MCF 10A (cell line): ENCODE measurements around the gene TRAF3IP3. TPM values are rescaled to one million over a fixed set of nuclear protein-coding genes. Genes with fewer than 3 reads are reported as not detected.

Experiments used
- BruUV-seq: library from RNA; stranded (reverse); fragments of 400-500 nt; replicated peaks from 2 replicates; lab custom pipeline; 2021; lab: Mats Ljungman, UMichigan
- CTCF ChIA-PET: fragments of 300-600 bp; sonication (Branson Sonifier 250); formaldehyde crosslinking; extraction: SDS; loops from one replicate; lab custom pipeline; 2021; ENCODE audit warnings: antibody characterized with exemption, inconsistent platforms; lab: Yijun Ruan, JAX
- POLR2A ChIA-PET: fragments of 300-600, 350-650 bp; sonication (Branson Sonifier 250); formaldehyde crosslinking; extraction: SDS; loops from one replicate; lab custom pipeline; 2020; ENCODE audit warnings: antibody characterized with exemption, inconsistent platforms; lab: Yijun Ruan, JAX
- DNase-seq: peaks from one replicate; pipeline ENCODE4 v3.0.0-alpha.2; 2018; ENCODE audit not compliant: unreplicated experiment
- H3K27ac Mint-ChIP-seq: one replicate; pipeline ENCODE4 v1.8.0; 2022; ENCODE audit warnings: mild to moderate bottlenecking, low read depth, mixed read lengths; ENCODE audit not compliant: unreplicated experiment
- H3K27me3 Mint-ChIP-seq: one replicate; pipeline ENCODE4 v1.8.0; 2022; ENCODE audit warnings: mixed read lengths; ENCODE audit not compliant: insufficient read depth, unreplicated experiment
- H3K36me3 Mint-ChIP-seq: one replicate; pipeline ENCODE4 v1.8.0; 2022; ENCODE audit warnings: mild to moderate bottlenecking, moderate library complexity, mixed read lengths; ENCODE audit not compliant: insufficient read depth, unreplicated experiment
- H3K4me1 Mint-ChIP-seq: one replicate; pipeline ENCODE4 v1.8.0; 2022; ENCODE audit warnings: mixed read lengths; ENCODE audit not compliant: insufficient read depth, unreplicated experiment
- H3K4me3 Mint-ChIP-seq: one replicate; pipeline ENCODE4 v1.8.0; 2022; ENCODE audit warnings: mild to moderate bottlenecking, moderate library complexity, mixed read lengths; ENCODE audit not compliant: unreplicated experiment
- H3K9me3 Mint-ChIP-seq: one replicate; pipeline ENCODE4 v1.8.0; 2022; ENCODE audit warnings: mixed read lengths; ENCODE audit not compliant: unreplicated experiment
- intact Hi-C: fragments of 100-400 bp; cut with micrococcal nuclease; formaldehyde crosslinking; loops from 2 replicates; pipeline ENCODE4 v1.14.1; 2022
- total RNA-seq: library from RNA; stranded (reverse); gene quantifications from 2 replicates; pipeline ENCODE4 v1.2.3, GENCODE V29; 2022
- TF ChIP-seq, protein P1 (sequence below): fragments of 200-600 bp; IDR thresholded peaks from one replicate; pipeline ENCODE4 v1.8.0; 2022; ENCODE audit warnings: antibody characterized with exemption, mild to moderate bottlenecking; ENCODE audit not compliant: unreplicated experiment

TRAF3IP3 gene
- total RNA-seq, 1 experiment from 2014 or later, result not detected

DNA sequence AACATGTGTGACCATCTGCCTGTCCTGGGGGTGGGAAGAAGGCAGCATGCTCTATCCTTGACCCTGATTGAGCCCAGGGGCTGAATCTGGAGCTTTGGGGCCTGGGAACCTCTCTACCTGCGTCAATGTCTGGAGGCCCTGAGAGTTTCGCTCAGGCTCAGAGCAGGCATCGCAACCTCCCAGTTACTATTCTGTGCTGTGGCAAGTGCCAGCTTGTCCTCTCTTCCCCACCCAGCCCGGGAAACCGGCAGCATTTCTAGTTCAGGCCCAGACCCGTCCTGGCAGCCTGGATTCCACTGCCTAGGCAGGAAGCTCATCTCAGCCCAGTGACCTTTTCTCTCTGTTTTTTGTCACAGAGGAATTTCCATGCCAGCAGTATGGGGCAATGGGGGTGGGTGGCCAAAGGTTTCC lies 60.1 kb downstream of the TRAF3IP3 start:
- DNase-seq, result peak; percentile 100
- intact Hi-C loops, result loop anchor here (1.0 kb wide), 1 partner anchor 8 kb away; no protein-coding TSS in a partner anchor

DNA sequence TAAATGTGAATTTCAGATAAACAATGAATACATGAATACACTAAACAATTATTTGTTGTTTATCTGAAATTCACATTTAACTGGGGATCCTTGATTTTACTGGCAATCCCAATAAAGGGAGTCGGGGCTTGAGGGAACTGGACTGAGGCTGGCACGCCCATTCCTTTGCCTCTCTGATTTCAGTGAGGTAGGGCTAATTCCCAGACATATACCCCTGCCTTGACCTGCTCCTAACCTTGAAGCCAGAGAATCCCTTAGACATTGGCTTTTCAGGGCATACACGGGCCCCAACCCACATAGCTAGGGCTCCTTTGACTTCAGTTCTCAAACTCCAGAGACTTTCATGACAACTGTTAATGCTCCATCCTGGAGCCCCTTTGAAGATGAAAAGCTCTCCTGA lies 61.1 kb downstream of the TRAF3IP3 start:
- BruUV-seq, result no TSS peak
- Mint-ChIP-seq H3K27ac (peak overlapping the region; percentile 91), H3K36me3 (peaks cover 10% of the 10 kb centered on the region), H3K27me3 (no peaks in the 10 kb centered on the region), H3K4me3 (peak overlapping the region; percentile 44), H3K4me1 (peaks cover 29% of the 10 kb centered on the region), H3K9me3 (no peaks in the 10 kb centered on the region)
- TF ChIP-seq, protein P1, sequence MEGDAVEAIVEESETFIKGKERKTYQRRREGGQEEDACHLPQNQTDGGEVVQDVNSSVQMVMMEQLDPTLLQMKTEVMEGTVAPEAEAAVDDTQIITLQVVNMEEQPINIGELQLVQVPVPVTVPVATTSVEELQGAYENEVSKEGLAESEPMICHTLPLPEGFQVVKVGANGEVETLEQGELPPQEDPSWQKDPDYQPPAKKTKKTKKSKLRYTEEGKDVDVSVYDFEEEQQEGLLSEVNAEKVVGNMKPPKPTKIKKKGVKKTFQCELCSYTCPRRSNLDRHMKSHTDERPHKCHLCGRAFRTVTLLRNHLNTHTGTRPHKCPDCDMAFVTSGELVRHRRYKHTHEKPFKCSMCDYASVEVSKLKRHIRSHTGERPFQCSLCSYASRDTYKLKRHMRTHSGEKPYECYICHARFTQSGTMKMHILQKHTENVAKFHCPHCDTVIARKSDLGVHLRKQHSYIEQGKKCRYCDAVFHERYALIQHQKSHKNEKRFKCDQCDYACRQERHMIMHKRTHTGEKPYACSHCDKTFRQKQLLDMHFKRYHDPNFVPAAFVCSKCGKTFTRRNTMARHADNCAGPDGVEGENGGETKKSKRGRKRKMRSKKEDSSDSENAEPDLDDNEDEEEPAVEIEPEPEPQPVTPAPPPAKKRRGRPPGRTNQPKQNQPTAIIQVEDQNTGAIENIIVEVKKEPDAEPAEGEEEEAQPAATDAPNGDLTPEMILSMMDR, result no peak
- intact Hi-C loops, result loop anchor here (1.0 kb wide), 1 partner anchor 9 kb away; no protein-coding TSS in a partner anchor
- POLR2A ChIA-PET, result interaction anchor here (0.7 to 21.0 kb wide), 27 partner anchors 5 to 1762 kb away, joined by 3 to 1382 read pairs (median 7); partner anchors contain the start of genes C1orf74, CAMK1G, IRF6 and LAMB3
- DNase-seq, result peak; percentile 59
- CTCF ChIA-PET, result interaction anchor here (0.6 to 30.3 kb wide), 9 partner anchors 1 to 1865 kb away, joined by 3 to 1144 read pairs (median 8); partner anchors contain the start of genes IRF6 and UTP25

More for the DNA sequence above, 60.1 kb downstream of the TRAF3IP3 start:
- no TSS peak for BruUV-seq
- Mint-ChIP-seq H3K9me3 (no peaks in the 10 kb centered on the region), H3K27me3 (no peaks in the 10 kb centered on the region), H3K36me3 (peaks cover 10% of the 10 kb centered on the region), H3K27ac (peak overlapping the region; percentile 91), H3K4me3 (peak overlapping the region; percentile 44), H3K4me1 (peaks cover 29% of the 10 kb centered on the region)
- POLR2A ChIA-PET, result interaction anchor here (0.6 to 21.0 kb wide), 44 partner anchors 4 to 1993 kb away, joined by 3 to 1382 read pairs (median 4); partner anchors contain the start of genes C1orf74, IRF6, LAMB3 and SLC30A1
- TF ChIP-seq, protein P1, result no peak
- CTCF ChIA-PET, result interaction anchor here (0.6 to 30.3 kb wide), 19 partner anchors 2 to 991 kb away, joined by 3 to 1144 read pairs (median 5); partner anchors contain the start of genes C1orf74, IRF6 and UTP25

DNA sequence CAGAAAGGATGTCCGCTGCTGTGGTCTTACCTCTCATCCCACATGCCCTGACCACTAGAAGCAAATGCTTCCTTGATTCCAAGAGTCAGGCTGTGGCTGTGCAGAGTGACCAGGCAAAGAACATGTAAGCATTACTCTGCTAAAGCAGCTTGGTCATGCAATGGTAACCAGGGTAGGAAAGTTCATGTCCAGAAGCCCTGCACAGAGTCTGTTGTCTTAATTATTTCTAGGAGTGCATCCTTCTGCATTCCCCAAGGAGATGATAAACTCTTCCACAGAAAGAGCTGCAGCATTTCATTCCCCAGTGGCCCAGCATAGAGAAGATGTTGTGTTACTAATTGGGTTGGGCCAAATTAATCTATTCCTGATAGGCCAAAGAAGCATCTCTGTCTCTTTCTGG lies 61.8 kb downstream of the TRAF3IP3 start:
- no peaks in the 10 kb centered on the region for H3K27me3 Mint-ChIP-seq
- ChIA-PET POLR2A (interaction anchor here (1.0 to 21.0 kb wide), 15 partner anchors 5 to 406 kb away, joined by 3 to 1382 read pairs (median 9); partner anchors contain the start of genes C1orf74, IRF6, LAMB3 and UTP25), CTCF (interaction anchor here (0.6 to 30.3 kb wide), 11 partner anchors 0 to 1729 kb away, joined by 3 to 1144 read pairs (median 4); partner anchors contain the start of genes IRF6 and UTP25)
- peaks cover 10% of the 10 kb centered on the region for H3K36me3 Mint-ChIP-seq
- TF ChIP-seq, protein P1, result no peak
- peak overlapping the region; percentile 91 for H3K27ac Mint-ChIP-seq
- H3K4me3 Mint-ChIP-seq, result no peak overlapping the region
- peaks cover 27% of the 10 kb centered on the region for H3K4me1 Mint-ChIP-seq
- no peaks in the 10 kb centered on the region for H3K9me3 Mint-ChIP-seq
- no peak for DNase-seq
- intact Hi-C loops, result no loop called here
- BruUV-seq, result no TSS peak

DNA sequence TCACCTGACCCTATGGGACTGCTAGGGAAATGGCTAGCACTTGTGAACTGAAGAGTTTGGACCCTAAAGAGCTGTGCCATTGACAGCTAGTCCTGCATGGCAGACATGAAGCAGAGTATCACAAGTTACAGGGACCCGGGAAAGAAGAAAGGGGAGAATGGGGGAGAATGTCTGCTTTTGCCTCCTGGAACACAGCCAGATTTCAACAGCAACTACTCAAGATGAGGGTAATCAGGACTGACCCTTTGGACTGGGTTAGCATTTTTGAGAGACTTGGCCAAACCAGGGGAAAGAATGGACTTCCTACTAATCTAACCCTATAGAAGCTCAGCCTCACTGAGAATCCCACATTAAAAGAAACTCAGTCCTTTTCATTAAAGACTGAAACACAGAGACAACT lies 63.2 kb downstream of the TRAF3IP3 start:
- ChIA-PET POLR2A (interaction anchor here (0.8 to 21.0 kb wide), 6 partner anchors 4 to 33 kb away, joined by 3 to 1382 read pairs (median 36); partner anchors contain the start of genes C1orf74, IRF6 and UTP25), CTCF (interaction anchor here (0.6 to 30.3 kb wide), 9 partner anchors 1 to 250 kb away, joined by 3 to 1144 read pairs (median 12); partner anchors contain the start of genes IRF6 and UTP25)
- TF ChIP-seq, protein P1, result no peak
- Mint-ChIP-seq H3K27ac (no peak overlapping the region), H3K27me3 (no peaks in the 10 kb centered on the region), H3K4me1 (peaks cover 38% of the 10 kb centered on the region), H3K4me3 (no peak overlapping the region), H3K9me3 (no peaks in the 10 kb centered on the region), H3K36me3 (peaks cover 10% of the 10 kb centered on the region)
- DNase-seq, result peak; percentile 13
- intact Hi-C loops, result no loop called here
- no TSS peak for BruUV-seq
